K562 (cell line): ENCODE results near the gene GABPB2. TPM values are rescaled to one million over a fixed set of nuclear protein-coding genes. Genes with fewer than 3 reads are reported as not detected.

Source experiments
- ADNP ChIP-seq: fragments of 200-800 bp; sonication (Bioruptor generic); IDR thresholded peaks from 2 replicates; pipeline ENCODE4 v1.6.1; 2016; ENCODE audit warnings: missing genetic modification characterization, missing compliant biosample characterization
- ARID1B ChIP-seq: fragments of 450-650 bp; IDR thresholded peaks from 2 replicates; pipeline ENCODE4 v1.6.1; 2016; ENCODE audit warnings: antibody characterized with exemption, mild to moderate bottlenecking, inconsistent platforms
- ATF7 ChIP-seq: fragments of 450-650 bp; IDR thresholded peaks from 2 replicates; pipeline ENCODE4 v1.7.1; 2014; ENCODE audit warnings: mild to moderate bottlenecking, moderate library complexity
- FOXJ3 ChIP-seq: sonication (generic); formaldehyde crosslinking; IDR thresholded peaks from 2 replicates; pipeline ENCODE4 v1.4.0; 2020; ENCODE audit warnings: mild to moderate bottlenecking, missing genetic modification reagents
- HDAC8 ChIP-seq: fragments of 450-650 bp; IDR thresholded peaks from 2 replicates; pipeline ENCODE4 v1.6.1; 2016; ENCODE audit warnings: mild to moderate bottlenecking, missing genetic modification characterization, moderate library complexity, missing compliant biosample characterization
- HSF4 ChIP-seq: fragments of 250-450 bp; sonication (Bioruptor Pico); IDR thresholded peaks from 2 replicates; pipeline ENCODE4 v2.1.2; 2022; ENCODE audit warnings: mild to moderate bottlenecking, moderate library complexity, borderline replicate concordance
- PHTF2 ChIP-seq: fragments of 250-450 bp; sonication (Bioruptor Pico); IDR thresholded peaks from 2 replicates; pipeline ENCODE4 v1.5.0; 2021; ENCODE audit warnings: mild to moderate bottlenecking
- PML ChIP-seq: IDR thresholded peaks from 2 replicates; pipeline ENCODE4 v1.6.1; 2012; ENCODE audit warnings: low read length, inconsistent platforms
- RFX1 ChIP-seq: fragments of 450-650 bp; IDR thresholded peaks from 2 replicates; pipeline ENCODE4 v1.6.1; 2016; ENCODE audit warnings: mild to moderate bottlenecking, moderate library complexity
- SAP30 ChIP-seq: fragments of 200-600 bp; sonication (generic); IDR thresholded peaks from 2 replicates; pipeline ENCODE4 v1.6.1; 2012; ENCODE audit warnings: borderline replicate concordance, low read depth, mild to moderate bottlenecking, moderate library complexity, low read length, control low read depth, inconsistent platforms; ENCODE audit not compliant: insufficient read depth, poor library complexity, severe bottlenecking
- SMC3 ChIP-seq: conservative IDR thresholded peaks from 2 replicates; pipeline ENCODE4 v1.6.1; 2011; ENCODE audit warnings: low read depth, low read length, improper control_type of control experiment; ENCODE audit not compliant: insufficient read depth
- SNIP1 ChIP-seq: fragments of 450-650 bp; IDR thresholded peaks from 2 replicates; pipeline ENCODE4 v1.7.1; 2017; ENCODE audit warnings: low read depth, mild to moderate bottlenecking
- SP1 ChIP-seq: sonication (generic); formaldehyde crosslinking; IDR thresholded peaks from 2 replicates; pipeline ENCODE4 v1.8.1; 2022; ENCODE audit warnings: mild to moderate bottlenecking, missing genetic modification reagents
- TARDBP ChIP-seq: fragments of 450-650 bp; IDR thresholded peaks from 2 replicates; pipeline ENCODE4 v1.6.1; 2016
- TBP ChIP-seq: optimal IDR thresholded peaks from 2 replicates; pipeline ENCODE3; 2011; ENCODE audit warnings: low read depth, low read length, improper control_type of control experiment
- ZNF239 ChIP-seq: fragments of 250-450 bp; sonication (Bioruptor Pico); IDR thresholded peaks from 2 replicates; pipeline ENCODE4 v1.4.0; 2020; ENCODE audit warnings: mild to moderate bottlenecking
- ZNF699 ChIP-seq: fragments of 250-450 bp; sonication (Bioruptor Pico); IDR thresholded peaks from 2 replicates; pipeline ENCODE4 v1.8.0; 2021; ENCODE audit warnings: mild to moderate bottlenecking, moderate library complexity; ENCODE audit not compliant: insufficient replicate concordance
- ZNF717 ChIP-seq: fragments of 250-450 bp; sonication (Bioruptor Pico); IDR thresholded peaks from 2 replicates; pipeline ENCODE4 v1.5.0; 2021
- polyA plus RNA-seq, 8 experiments: library from polyadenylated mRNA; depleted of rRNA in 4 of 8; stranded (reverse) in 5 of 8; unstranded in 3 of 8; fragments of >200 nt; fragmentation: Nextera tagmentation in 2 of 8; fragmentation: Illumina TruSeq in 1 of 8; extraction: Ambion mirVana in 2 of 8; extraction: Trizol in 1 of 8; gene quantifications; 2 replicates each; pipeline versions ENCODE4 v1.2.1 to v1.2.3, GENCODE V29; 2011 to 2014; ENCODE audit warnings: inconsistent platforms in 1 of 8, missing spikeins in 1 of 8
- total RNA-seq, 7 experiments: library from RNA; depleted of rRNA in 6 of 7; stranded (reverse); fragments of >200 nt in 6 of 7; fragmentation: Illumina TruSeq in 2 of 7; extraction: Trizol in 2 of 7; gene quantifications; 2 replicates each; pipeline versions ENCODE4 v1.2.1 to v1.2.3, GENCODE V29; 2011 to 2021; ENCODE audit warnings: low replicate concordance in 1 of 7
- TF ChIP-seq, protein P1 (sequence below): fragments of 250-450 bp; sonication (Bioruptor Pico); IDR thresholded peaks from 2 replicates; pipeline ENCODE4 v1.4.0; 2020; ENCODE audit warnings: mild to moderate bottlenecking
- TF ChIP-seq, protein P2 (sequence below), 2 experiments: fragments of 250-450 bp in 1 of 2; fragments of 450-650 bp in 1 of 2; sonication (Bioruptor Pico) in 1 of 2; IDR thresholded peaks; 2 replicates each; pipeline versions ENCODE4 v1.6.1 to v1.8.0; 2016 to 2021; ENCODE audit warnings: mild to moderate bottlenecking in 2 of 2, moderate library complexity in 2 of 2, missing compliant biosample characterization in 1 of 2, missing genetic modification characterization in 1 of 2
- TF ChIP-seq, protein P3 (sequence below): fragments of 250-450 bp; sonication (Bioruptor Pico); IDR thresholded peaks from 2 replicates; pipeline ENCODE4 v1.4.0; 2020; ENCODE audit warnings: mild to moderate bottlenecking, moderate library complexity
- TF ChIP-seq, protein P4 (sequence below): fragments of 250-450 bp; sonication (Bioruptor Pico); IDR thresholded peaks from 2 replicates; pipeline ENCODE4 v1.8.0; 2022; ENCODE audit warnings: inconsistent platforms

The GABPB2 gene
- total and polyA plus RNA-seq, 9 of the 15 experiments (the other 6 are each of a cell fraction or from before 2014, with no cell fraction given) = 2.2 to 13.3 (median 6.1) TPM

DNA sequence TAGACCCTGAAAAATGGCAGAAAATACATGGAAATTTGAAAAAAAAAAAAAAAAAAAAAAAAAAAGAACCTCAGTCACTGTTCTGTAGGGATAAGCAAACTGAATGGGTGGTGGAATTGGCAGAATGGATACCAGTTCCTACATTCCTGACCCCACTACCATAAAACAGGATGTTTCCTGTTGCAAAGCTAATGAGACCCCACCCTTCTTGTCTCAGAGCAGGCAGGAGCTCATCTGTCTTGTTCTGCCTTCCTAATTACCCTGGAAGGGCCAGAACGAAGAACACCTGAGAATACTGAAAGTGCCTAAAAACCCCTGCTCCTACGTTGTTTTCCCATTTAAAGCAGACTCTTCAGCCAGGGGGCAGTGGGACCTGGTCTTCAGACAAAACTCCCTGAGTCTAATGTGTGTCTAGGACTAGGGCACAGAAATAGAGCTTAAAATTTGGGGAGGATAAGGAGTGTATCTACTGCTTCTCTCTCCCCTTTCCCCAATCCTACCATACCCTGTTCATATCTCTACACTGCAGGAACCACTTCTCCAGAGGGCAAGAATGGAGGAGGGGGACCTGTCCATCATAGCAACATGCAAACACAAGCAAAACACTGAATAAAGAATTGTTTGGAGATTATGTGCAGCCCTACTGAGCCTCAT lies 19.1 kb upstream of the GABPB2 start (continued):
- TF ChIP-seq, protein P1, sequence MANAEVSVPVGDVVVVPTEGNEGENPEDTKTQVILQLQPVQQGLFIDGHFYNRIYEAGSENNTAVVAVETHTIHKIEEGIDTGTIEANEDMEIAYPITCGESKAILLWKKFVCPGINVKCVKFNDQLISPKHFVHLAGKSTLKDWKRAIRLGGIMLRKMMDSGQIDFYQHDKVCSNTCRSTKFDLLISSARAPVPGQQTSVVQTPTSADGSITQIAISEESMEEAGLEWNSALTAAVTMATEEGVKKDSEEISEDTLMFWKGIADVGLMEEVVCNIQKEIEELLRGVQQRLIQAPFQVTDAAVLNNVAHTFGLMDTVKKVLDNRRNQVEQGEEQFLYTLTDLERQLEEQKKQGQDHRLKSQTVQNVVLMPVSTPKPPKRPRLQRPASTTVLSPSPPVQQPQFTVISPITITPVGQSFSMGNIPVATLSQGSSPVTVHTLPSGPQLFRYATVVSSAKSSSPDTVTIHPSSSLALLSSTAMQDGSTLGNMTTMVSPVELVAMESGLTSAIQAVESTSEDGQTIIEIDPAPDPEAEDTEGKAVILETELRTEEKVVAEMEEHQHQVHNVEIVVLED = no peak
- TF ChIP-seq ADNP (tag) = no peak
- TF ChIP-seq SAP30 = no peak
- no peak for TF ChIP-seq ZNF699 (CRISPR knock-in tag)
- TF ChIP-seq SP1 (CRISPR knock-in tag) = peak; percentile 40; the same call in 1 of the 2 replicates
- TF ChIP-seq HDAC8 (tag) = no peak
- TF ChIP-seq, protein P2, sequence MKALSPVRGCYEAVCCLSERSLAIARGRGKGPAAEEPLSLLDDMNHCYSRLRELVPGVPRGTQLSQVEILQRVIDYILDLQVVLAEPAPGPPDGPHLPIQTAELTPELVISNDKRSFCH (CRISPR knock-in tag; IDR thresholded peaks at IDR 0.05) = no peak
- TF ChIP-seq, protein P2 (tag; IDR thresholded peaks at IDR 0.05) = no peak
- TF ChIP-seq ZNF239 (CRISPR knock-in tag) = no peak
- TF ChIP-seq PML = 0 out of 2 replicates have a peak, but pooled peaks have one; percentile 14
- 0 out of 2 replicates have a peak, but pooled peaks have one; percentile 11 for TF ChIP-seq RFX1
- TF ChIP-seq SNIP1 = no peak
- no peak for TF ChIP-seq ATF7
- TF ChIP-seq, protein P3, sequence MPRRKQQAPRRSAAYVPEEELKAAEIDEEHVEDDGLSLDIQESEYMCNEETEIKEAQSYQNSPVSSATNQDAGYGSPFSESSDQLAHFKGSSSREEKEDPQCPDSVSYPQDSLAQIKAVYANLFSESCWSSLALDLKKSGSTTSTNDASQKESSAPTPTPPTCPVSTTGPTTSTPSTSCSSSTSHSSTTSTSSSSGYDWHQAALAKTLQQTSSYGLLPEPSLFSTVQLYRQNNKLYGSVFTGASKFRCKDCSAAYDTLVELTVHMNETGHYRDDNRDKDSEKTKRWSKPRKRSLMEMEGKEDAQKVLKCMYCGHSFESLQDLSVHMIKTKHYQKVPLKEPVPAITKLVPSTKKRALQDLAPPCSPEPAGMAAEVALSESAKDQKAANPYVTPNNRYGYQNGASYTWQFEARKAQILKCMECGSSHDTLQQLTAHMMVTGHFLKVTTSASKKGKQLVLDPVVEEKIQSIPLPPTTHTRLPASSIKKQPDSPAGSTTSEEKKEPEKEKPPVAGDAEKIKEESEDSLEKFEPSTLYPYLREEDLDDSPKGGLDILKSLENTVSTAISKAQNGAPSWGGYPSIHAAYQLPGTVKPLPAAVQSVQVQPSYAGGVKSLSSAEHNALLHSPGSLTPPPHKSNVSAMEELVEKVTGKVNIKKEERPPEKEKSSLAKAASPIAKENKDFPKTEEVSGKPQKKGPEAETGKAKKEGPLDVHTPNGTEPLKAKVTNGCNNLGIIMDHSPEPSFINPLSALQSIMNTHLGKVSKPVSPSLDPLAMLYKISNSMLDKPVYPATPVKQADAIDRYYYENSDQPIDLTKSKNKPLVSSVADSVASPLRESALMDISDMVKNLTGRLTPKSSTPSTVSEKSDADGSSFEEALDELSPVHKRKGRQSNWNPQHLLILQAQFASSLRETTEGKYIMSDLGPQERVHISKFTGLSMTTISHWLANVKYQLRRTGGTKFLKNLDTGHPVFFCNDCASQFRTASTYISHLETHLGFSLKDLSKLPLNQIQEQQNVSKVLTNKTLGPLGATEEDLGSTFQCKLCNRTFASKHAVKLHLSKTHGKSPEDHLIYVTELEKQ (CRISPR knock-in tag) = no peak
- TF ChIP-seq, protein P4, sequence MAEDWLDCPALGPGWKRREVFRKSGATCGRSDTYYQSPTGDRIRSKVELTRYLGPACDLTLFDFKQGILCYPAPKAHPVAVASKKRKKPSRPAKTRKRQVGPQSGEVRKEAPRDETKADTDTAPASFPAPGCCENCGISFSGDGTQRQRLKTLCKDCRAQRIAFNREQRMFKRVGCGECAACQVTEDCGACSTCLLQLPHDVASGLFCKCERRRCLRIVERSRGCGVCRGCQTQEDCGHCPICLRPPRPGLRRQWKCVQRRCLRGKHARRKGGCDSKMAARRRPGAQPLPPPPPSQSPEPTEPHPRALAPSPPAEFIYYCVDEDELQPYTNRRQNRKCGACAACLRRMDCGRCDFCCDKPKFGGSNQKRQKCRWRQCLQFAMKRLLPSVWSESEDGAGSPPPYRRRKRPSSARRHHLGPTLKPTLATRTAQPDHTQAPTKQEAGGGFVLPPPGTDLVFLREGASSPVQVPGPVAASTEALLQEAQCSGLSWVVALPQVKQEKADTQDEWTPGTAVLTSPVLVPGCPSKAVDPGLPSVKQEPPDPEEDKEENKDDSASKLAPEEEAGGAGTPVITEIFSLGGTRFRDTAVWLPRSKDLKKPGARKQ (CRISPR knock-in tag) = no peak
- peak; percentile 58; the same call in 1 of the 2 replicates for TF ChIP-seq FOXJ3 (CRISPR knock-in tag)
- no peak for TF ChIP-seq TARDBP
- TF ChIP-seq PHTF2 (CRISPR knock-in tag) = no peak
- TF ChIP-seq HSF4 (CRISPR knock-in tag) = no peak
- no peak for TF ChIP-seq SMC3
- TF ChIP-seq TBP = no peak
- peak; percentile 60 for TF ChIP-seq ARID1B
- TF ChIP-seq ZNF717 (CRISPR knock-in tag) = no peak
